NCI-H446 treated with DMSO at 0.1 percent for 48 hours (cell line): ENCODE results near the gene SGSM2.

Experiments used
- DNase-seq: peaks from one replicate; lab custom pipeline; 2025; lab: John Stamatoyannopoulos, UW

Gene SGSM2

DNA sequence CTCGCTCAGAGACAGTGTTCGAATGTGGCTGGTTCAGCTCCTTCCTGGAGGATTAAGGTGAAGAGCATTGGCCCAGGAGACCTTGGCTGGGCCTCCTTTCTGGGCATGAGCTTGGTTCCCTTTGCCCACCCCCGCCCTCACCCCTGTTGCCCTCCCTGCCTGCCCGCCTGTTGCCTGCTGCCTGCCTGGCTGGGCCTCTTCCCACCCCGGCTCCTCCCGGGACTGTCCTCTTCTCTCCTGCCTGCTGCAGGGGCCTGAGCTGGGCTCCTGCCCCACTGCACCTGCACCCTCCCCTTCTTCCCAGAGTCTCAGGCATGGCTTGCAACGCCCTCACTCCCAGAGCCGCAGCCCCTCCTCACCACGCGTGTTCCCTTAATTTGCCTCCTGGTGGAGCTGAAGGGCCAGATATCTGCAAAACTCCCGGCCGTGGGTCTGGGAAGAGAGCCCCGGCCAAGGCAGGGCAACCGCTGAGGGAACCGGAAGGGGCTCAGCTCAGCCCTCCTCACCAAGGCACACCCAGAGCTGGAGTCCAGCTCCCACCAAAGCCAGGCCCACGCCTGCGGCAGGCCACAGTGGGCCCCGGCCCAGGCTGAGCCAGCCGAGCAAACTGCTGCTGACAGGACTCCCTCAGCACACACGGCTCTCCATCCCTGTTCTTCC lies 32.4 kb downstream of the SGSM2 start:
- no peak for DNase-seq

DNA sequence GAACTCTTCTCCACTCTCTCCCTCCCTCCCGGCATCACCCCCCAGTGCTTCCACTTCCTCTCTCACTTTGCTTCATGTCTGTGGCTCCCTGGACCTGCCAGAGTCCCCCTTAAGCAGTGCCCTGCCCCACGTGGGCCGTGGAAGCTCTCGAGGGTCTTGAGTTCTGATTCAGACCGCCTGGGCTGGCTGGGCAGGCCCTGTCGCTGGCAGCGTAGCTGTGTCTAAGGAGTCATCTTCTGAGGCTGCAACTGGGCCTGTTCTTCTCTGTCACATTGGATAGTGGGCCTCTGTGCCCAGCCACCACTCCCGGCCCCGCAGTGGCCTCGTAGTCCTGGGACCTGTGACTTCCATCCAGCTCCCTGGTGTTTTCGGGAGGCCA lies 32.9 kb downstream of the SGSM2 start:
- DNase-seq = no peak

GRCh38 chr17:2371183-2372130 lies 34.2 kb downstream of the SGSM2 start:
- DNase-seq = no peak

- DNase-seq = no peak
Measured at GRCh38 chr17:2372180-2372579, 34.9 kb downstream of the SGSM2 start.

DNA sequence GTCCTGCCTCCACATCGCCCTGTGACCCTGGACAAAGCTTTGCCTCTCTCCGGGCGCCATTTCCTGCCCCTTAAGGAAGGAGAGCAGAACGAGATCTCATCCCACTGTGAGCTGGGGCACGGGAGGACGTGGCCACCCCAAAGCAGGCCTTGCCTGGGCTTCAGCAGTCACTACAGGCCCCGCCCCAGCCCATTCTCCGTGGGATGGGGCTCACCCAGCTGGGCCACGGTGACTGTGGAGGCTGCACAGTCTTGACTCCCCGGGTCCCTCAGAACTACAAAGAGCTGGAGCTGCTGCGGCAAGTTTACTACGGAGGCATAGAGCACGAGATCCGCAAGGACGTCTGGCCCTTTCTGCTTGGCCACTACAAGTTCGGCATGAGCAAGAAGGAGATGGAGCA lies 35.4 kb downstream of the SGSM2 start:
- no peak for DNase-seq

DNA sequence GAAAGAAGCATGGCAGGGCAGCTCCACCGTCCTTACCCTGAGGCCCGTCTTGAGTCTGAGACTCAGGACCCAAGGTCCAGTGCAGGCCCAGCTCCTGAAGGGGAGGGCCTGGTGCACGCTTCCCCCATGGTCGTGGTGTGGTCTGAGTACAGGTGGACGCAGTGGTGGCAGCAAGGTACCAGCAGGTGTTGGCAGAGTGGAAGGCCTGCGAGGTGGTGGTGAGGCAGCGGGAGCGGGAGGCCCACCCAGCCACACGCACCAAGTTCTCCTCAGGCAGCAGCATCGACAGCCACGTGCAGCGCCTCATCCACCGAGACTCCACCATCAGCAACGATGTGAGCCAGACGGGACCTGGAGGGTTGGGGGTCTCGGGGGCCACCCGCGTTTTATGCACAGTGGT lies 35.9 kb downstream of the SGSM2 start:
- no peak for DNase-seq

DNA sequence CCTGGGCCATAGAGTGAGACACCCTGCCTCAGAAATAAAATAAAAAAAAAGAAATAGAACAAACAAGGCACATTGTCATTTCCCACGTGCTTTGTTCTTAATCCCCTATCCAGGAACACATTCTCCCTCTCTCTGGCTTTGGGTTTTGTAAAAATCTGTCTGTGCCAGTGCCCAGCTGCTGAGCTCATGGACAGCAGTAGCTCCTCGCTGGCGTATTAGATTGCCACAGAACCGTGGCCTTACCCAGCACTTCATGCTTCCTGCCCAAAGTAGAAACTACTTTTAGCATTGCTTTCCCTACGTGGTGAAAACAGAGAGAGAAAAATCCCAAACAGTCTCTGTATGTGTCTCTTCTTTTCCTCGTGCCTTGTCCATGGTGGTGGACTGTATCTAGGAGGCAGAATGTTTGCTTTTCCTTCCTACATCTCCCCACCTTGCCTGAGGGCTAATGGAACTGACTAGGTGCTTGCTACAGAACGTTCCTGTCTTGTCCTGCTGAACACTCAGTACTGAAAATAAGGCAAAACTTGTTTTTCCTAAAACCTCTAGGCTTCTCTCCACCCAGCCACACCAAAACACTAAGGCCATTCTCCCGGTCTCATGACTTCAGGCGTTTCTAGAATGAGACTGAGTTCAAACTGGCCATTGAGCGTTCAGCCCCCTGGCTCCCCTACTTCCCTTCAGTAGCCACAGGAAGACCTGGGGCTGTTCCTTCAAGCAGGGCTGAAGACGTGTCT lies 37.4 kb downstream of the SGSM2 start:
- no peak for DNase-seq

- DNase-seq = no peak
Measured at GRCh38 chr17:2375406-2375805, 38.1 kb downstream of the SGSM2 start.

GRCh38 chr17:2376107-2376506 lies 38.8 kb downstream of the SGSM2 start:
- no peak for DNase-seq

- no peak for DNase-seq
Measured at GRCh38 chr17:2377659-2378058, 40.4 kb downstream of the SGSM2 start.

DNA sequence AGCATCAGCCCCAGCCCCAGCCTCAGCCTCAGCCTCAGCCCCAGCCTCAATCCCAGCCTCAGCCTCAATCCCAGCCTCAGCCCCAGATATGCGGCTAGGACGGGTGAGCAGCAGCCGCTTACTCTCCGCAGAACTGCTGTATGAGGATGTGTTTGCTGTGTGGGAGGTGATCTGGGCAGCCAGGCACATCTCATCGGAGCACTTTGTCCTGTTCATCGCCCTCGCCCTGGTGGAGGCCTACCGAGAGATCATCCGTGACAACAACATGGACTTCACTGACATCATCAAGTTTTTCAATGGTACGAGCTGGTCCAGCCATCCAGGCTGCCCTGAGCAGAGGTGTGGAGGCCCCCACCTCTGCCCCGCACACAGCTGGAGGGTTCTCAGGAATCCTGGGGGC lies 41.6 kb downstream of the SGSM2 start:
- DNase-seq = no peak

DNA sequence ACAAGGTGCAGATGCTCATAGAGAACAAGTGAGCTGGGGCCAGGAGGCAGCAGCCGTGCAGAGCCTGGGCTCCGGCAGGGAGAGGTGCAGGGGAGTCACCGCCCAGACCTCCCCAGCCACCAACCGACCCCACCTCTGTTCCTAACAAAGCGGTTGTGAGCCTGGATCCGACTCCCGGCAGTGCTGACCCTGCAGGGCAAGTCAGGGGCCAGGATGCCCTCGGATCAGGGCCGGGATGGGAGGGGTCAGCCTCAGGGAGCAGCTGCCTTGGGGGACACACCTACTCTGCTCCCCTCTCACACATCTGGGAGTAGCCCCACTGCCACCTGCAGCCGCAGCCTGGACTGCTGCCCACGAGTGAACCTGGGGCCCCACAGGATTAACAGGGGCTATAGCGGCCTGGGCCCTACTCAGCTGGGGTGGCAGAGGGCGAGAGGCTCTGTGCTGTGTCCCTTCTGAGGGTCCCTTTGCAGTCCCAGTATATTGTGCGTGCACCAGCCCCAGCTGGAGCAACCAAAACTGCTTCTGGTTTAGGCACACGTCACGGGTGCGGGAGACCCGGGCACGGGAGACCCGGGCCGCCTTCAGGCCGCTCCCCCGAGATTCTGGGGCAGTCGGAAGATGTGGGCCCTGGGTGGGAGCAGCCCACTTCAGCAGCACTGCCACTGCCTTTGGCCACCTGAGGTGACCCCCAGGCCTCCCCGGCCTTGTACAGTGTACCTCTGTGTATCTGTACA lies 42.4 kb downstream of the SGSM2 start:
- DNase-seq = no peak

DNA sequence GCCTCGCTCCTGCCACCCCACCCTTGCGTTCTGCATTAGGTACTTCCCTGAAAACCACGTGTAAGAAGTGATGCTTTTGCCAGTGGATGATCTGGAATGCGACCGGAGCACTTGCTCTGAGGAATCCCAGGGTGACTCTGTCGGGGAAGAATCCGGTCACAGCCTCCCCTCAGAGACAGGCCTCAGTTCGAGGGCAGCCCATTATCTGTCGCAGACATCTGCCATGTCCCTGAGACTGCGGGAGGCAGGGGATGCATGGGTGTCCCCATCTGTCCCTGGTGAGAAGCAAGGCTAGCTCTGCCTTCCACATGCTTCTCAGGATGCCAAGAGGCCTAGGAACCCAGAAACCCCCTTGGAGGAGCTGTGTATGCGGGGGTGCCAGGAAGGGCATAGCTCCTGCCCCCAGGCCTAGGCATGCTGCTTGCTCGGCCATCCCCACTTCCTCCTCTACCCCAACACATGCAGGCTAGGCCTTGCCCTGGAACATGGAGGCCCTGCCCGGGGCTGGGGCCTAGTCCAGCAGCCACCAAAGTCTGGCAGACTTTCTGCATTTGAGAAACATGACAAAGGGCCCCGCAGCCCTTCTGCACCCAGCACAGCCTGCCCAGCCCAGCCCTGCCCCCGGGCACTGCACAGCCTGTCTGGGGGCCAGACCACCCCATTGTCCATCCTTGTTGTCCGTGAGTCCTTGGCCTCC lies 43.1 kb downstream of the SGSM2 start:
- no peak for DNase-seq

DNA sequence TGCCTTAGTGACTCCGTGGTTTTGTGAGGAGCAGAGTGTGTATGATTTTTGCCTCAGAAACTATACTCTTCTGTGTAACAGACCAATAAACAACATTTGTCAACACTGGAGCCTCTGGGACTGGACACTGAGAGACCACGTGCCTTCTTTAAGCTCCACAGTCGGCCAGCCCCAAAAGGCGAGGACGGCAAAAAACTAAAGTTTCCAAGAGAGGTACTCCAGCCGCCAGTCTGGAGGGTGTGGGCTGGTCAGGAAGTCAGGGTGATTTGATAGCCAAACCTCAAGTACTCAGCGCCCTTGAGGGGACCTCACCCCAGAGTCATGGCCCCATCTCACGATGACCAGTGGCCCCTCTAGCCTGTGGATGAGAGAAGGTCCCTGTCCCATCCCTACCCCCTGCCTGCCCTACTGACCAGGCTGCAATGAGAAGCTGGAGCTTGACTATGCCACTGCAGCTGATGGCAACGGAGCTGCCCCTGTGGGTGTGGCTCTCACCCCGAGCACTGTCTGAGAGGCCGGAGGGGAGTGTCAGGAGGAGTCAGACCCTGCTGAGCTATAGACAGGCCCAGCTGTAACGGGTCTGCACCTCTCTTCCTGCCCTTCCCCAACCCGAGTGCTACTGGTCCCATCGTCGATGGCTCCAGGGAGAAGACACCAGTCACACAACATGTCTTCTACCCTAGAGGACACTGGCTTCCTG lies 43.8 kb downstream of the SGSM2 start:
- DNase-seq = no peak

DNA sequence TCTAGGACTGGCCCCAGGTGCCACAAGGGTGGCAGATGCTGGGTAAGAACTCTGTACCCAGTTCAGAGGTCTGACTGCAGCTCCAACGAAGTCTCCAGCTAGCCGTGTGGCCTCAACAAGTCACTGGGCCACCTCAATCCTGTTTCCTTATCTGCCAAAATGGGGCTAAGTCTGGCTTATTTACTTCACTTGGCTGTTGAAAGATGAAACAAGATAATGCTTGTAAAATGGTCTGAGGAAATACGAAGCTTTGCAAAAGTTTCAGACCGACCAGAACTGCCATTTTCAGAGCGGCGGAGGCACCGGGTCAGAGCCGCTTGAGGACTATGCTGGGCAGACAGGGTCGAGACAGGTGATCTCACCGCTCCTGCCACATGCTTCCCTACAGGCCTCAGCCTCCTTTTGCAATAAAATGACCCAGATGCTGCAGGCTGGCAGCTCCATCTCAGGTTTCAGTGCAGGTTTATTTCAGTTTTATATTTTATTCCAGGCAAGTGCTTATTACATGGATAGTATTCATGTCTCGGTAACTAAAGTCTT lies 46.4 kb downstream of the SGSM2 start:
- DNase-seq = no peak

- no peak for DNase-seq
Measured at GRCh38 chr17:2384439-2385127, 47.3 kb downstream of the SGSM2 start.

- no peak for DNase-seq
Measured at GRCh38 chr17:2385240-2386210, 48.2 kb downstream of the SGSM2 start.

DNA sequence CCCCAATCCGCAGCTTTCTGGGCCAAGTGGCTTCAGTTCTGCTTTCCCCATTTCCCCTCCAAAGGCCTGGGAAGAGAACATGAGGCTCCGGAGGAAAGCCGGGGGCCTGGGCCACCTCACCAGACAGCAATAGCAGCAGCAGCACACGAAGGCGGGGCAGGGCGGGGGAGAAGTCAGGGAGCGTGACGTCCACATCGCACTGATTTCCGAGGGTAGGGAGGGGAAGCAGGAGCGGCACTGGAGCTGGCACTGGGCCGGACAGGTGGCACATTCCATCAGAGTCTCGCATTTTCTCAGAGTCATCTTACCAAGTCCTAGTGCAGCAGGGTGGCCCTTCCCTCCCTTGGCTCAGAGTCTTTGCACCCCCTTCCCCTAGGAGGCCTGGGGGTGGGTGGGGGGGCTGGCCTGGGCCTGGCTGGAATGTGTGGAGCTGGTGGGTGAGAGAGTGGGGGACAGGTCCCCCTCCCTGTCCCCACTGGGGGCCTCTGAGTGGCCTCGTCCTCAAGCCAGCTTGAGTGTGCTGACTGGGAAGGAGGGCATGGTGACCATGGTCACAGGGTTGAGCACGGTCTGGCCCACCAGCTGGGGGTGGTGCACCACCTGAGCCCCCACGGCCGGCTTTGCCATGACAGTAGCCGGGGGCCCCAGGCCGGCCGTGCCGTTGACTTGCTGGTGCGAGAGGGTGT lies 49.2 kb downstream of the SGSM2 start:
- DNase-seq = no peak
